Naive thymus-derived CD4-positive, alpha-beta T cell (primary cell): ENCODE data around the gene FAM3B. TPM values are rescaled to one million over a fixed set of nuclear protein-coding genes. Genes with fewer than 3 reads are reported as not detected.

ENCODE experiments used
- ATAC-seq: fragments of 150-1000 bp; cut with Tn5 transposase; 2 replicates; pipeline ENCODE4 v1.10.0; 2021; ENCODE audit warnings: mild to moderate bottlenecking, moderate library complexity
- CTCF ChIA-PET: fragments of 350-600 bp; sonication (Branson Sonifier 250); formaldehyde crosslinking; loops from one replicate; lab custom pipeline; 2021; ENCODE audit warnings: antibody characterized with exemption; lab: Charles Lee
- POLR2A ChIA-PET: fragments of 350-600 bp; sonication (Branson Sonifier 250); formaldehyde crosslinking; loops from one replicate; lab custom pipeline; 2021; ENCODE audit warnings: antibody characterized with exemption, inconsistent platforms; lab: Charles Lee
- DNase-seq, 9 donors: peaks; one replicate each; pipeline versions ENCODE4 v3.0.0 to v3.0.0-alpha.2; 2020 to 2022; ENCODE audit warnings: mixed read lengths in 1 of 9
- H3K27ac ChIP-seq: one replicate; pipeline ENCODE4 v1.7.0; 2013; ENCODE audit warnings: mild to moderate bottlenecking, low read depth, low read length, moderate library complexity
- H3K27me3 ChIP-seq, 2 donors: one replicate each; pipeline ENCODE4 v1.7.0; 2013; ENCODE audit warnings: low read length in 2 of 2, mild to moderate bottlenecking in 2 of 2, moderate library complexity in 2 of 2; ENCODE audit not compliant: control insufficient read depth in 2 of 2, insufficient read depth in 2 of 2
- H3K36me3 ChIP-seq, 3 experiments: 1 replicate in 2 of 3; 2 replicates in 1 of 3; pipeline ENCODE4 v1.7.0; 2013; ENCODE audit warnings: low read length in 3 of 3, mild to moderate bottlenecking in 3 of 3, moderate library complexity in 1 of 3; ENCODE audit not compliant: insufficient read depth in 3 of 3, control insufficient read depth in 2 of 3
- H3K4me1 ChIP-seq, 2 donors: one replicate each; pipeline ENCODE4 v1.7.0; 2013; ENCODE audit warnings: low read length in 2 of 2, mild to moderate bottlenecking in 2 of 2, moderate library complexity in 1 of 2; ENCODE audit not compliant: control insufficient read depth in 2 of 2, insufficient read depth in 2 of 2
- H3K4me3 ChIP-seq: 2 replicates; pipeline ENCODE4 v1.7.0; 2013; ENCODE audit warnings: mild to moderate bottlenecking, low read length
- H3K9me3 ChIP-seq, 3 experiments: 1 replicate in 2 of 3; 2 replicates in 1 of 3; pipeline ENCODE4 v1.7.0; 2013; ENCODE audit warnings: low read length in 3 of 3; ENCODE audit not compliant: control insufficient read depth in 2 of 3
- H3K27ac Mint-ChIP-seq, 9 donors: one replicate each; pipeline ENCODE4 v1.8.0; 2020 to 2022; ENCODE audit warnings: mixed read lengths in 9 of 9, mild to moderate bottlenecking in 8 of 9, moderate library complexity in 5 of 9, inconsistent platforms in 2 of 9
- H3K27me3 Mint-ChIP-seq, 5 donors: one replicate each; pipeline ENCODE4 v1.8.0; 2021 to 2022; ENCODE audit warnings: mixed read lengths in 5 of 5, mild to moderate bottlenecking in 1 of 5
- H3K36me3 Mint-ChIP-seq, 5 donors: one replicate each; pipeline ENCODE4 v1.8.0; 2020 to 2022; ENCODE audit warnings: mixed read lengths in 5 of 5, mild to moderate bottlenecking in 3 of 5, inconsistent platforms in 1 of 5
- H3K4me1 Mint-ChIP-seq, 7 donors: one replicate each; pipeline ENCODE4 v1.8.0; 2020 to 2022; ENCODE audit warnings: mixed read lengths in 7 of 7, mild to moderate bottlenecking in 3 of 7, inconsistent platforms in 1 of 7
- H3K4me3 Mint-ChIP-seq, 10 donors: one replicate each; pipeline ENCODE4 v1.8.0; 2020 to 2022; ENCODE audit warnings: mild to moderate bottlenecking in 10 of 10, mixed read lengths in 10 of 10, moderate library complexity in 6 of 10, inconsistent platforms in 2 of 10
- H3K9me3 Mint-ChIP-seq, 11 donors: one replicate each; pipeline ENCODE4 v1.8.0; 2020 to 2022; ENCODE audit warnings: mixed read lengths in 11 of 11, mild to moderate bottlenecking in 4 of 11, inconsistent platforms in 1 of 11, moderate library complexity in 1 of 11
- intact Hi-C, 2 donors: fragments of 100-400 bp; cut with micrococcal nuclease; formaldehyde crosslinking; loops; one replicate each; pipeline ENCODE4 v1.15.1; 2023
- polyA plus RNA-seq, 2 donors: library from polyadenylated mRNA; unstranded; fragments of 300-500 nt; fragmentation: Illumina TruSeq; gene quantifications; one replicate each; pipeline ENCODE4 v1.2.3, GENCODE V29; 2021
- total RNA-seq, 6 experiments: library from RNA in 5 of 6; stranded (reverse) in 5 of 6; gene quantifications; 1 replicate in 5 of 6; 2 replicates in 1 of 6; pipeline ENCODE4 v1.2.3 and lab custom pipeline; 2021 to 2026

The FAM3B gene
- total and polyA plus RNA-seq, 7 experiments from 2014 or later: not detected

- peaks cover 34 to 71% (median 66%) of the 10 kb centered on the region in 7 donors for H3K4me1 Mint-ChIP-seq
- H3K36me3 Mint-ChIP-seq: peaks cover 13 to 36% (median 26%) of the 10 kb centered on the region in 5 donors
- DNase-seq (no peak), ATAC-seq (peak; percentile 19)
- Histone ChIP-seq H3K36me3 (peaks cover 0 to 25% (median 0%) of the 10 kb centered on the region in 3 experiments), H3K27ac (peak overlapping the region; percentile 96), H3K4me3 (peak overlapping the region; percentile 84), H3K9me3 (no peaks in the 10 kb centered on the region), H3K4me1 (peaks cover 21 to 38% of the 10 kb centered on the region in 2 donors), H3K27me3 (no peaks in the 10 kb centered on the region)
- peaks cover 0 to 8% (median 0%) of the 10 kb centered on the region in 11 donors for H3K9me3 Mint-ChIP-seq
- POLR2A ChIA-PET: interaction anchor here (0.6 to 7.0 kb wide), 8 partner anchors 7 to 462 kb away, joined by 3 to 71 read pairs (median 6); partner anchors contain the start of gene MX1
- peak overlapping the region; percentile 99 to 100 (median 100) for H3K27ac Mint-ChIP-seq
- no peaks in the 10 kb centered on the region for H3K27me3 Mint-ChIP-seq
- peak overlapping the region; percentile 90 to 98 (median 96) for H3K4me3 Mint-ChIP-seq
- intact Hi-C loops: loop anchor here (1.0 to 10.0 kb wide), 8 partner anchors 8 to 652 kb away; partner anchors contain the start of genes MX1 (in 2 of the 2), PRDM15 (in 1 of the 2) and ZBTB21 (in 1 of the 2)
- CTCF ChIA-PET: interaction anchor here (0.7 to 1.3 kb wide), 2 partner anchors 77 to 80 kb away, joined by 3 to 4 read pairs; no protein-coding TSS in a partner anchor
Measured at GRCh38 chr21:41362605-41363369, 46.2 kb downstream of the FAM3B start.

- peaks cover 42 to 80% (median 74%) of the 10 kb centered on the region in 7 donors for H3K4me1 Mint-ChIP-seq
Measured at GRCh38 chr21:41363370-41364270, 47.0 kb downstream of the FAM3B start.

GRCh38 chr21:41364308-41364707, 47.7 kb downstream of the FAM3B start:
- ChIA-PET CTCF (no interaction called here), POLR2A (interaction anchor here (4.3 kb wide), 1 partner anchor 61 kb away, joined by 44 read pairs; the partner anchor contains the start of gene MX1)
- H3K36me3 Mint-ChIP-seq: peaks cover 13 to 40% (median 29%) of the 10 kb centered on the region in 5 donors
- H3K36me3 ChIP-seq: peaks cover 0 to 30% (median 0%) of the 10 kb centered on the region in 3 experiments
- H3K4me3 Mint-ChIP-seq: peak overlapping the region in 9 of 10 donors; percentile 39 to 98 (median 97)
- no peak for ATAC-seq
- no peaks in the 10 kb centered on the region for H3K27me3 ChIP-seq
- intact Hi-C loops: loop anchor here (10.0 kb wide), 3 partner anchors 510 to 650 kb away; partner anchors contain the start of genes PRDM15 (in 1 of the 2) and ZBTB21 (in 1 of the 2)
- no peak for DNase-seq
- H3K9me3 ChIP-seq: no peaks in the 10 kb centered on the region
- H3K9me3 Mint-ChIP-seq: peaks cover 0 to 8% (median 0%) of the 10 kb centered on the region in 11 donors
- H3K27ac Mint-ChIP-seq: peak overlapping the region in 8 of 9 donors; percentile 85 to 100 (median 100)
- peaks cover 42 to 87% (median 81%) of the 10 kb centered on the region in 7 donors for H3K4me1 Mint-ChIP-seq
- peaks cover 27 to 50% of the 10 kb centered on the region in 2 donors for H3K4me1 ChIP-seq
- H3K27me3 Mint-ChIP-seq: no peaks in the 10 kb centered on the region
- peak overlapping the region; percentile 96 for H3K27ac ChIP-seq
- peak overlapping the region; percentile 84 for H3K4me3 ChIP-seq

More at GRCh38 chr21:41363370-41364270, 47.0 kb downstream of the FAM3B start:
- no peak for ATAC-seq
- Mint-ChIP-seq H3K9me3 (peaks cover 0 to 8% (median 0%) of the 10 kb centered on the region in 11 donors), H3K36me3 (peaks cover 13 to 40% (median 29%) of the 10 kb centered on the region in 5 donors), H3K4me3 (peak overlapping the region; percentile 90 to 98 (median 96)), H3K27ac (peak overlapping the region; percentile 99 to 100 (median 100)), H3K27me3 (no peaks in the 10 kb centered on the region)
- peak overlapping the region; percentile 96 for H3K27ac ChIP-seq
- peaks cover 0 to 30% (median 0%) of the 10 kb centered on the region in 3 experiments for H3K36me3 ChIP-seq
- H3K4me3 ChIP-seq: peak overlapping the region; percentile 84
- intact Hi-C loops: loop anchor here (10.0 kb wide), 3 partner anchors 511 to 651 kb away; partner anchors contain the start of genes PRDM15 (in 1 of the 2) and ZBTB21 (in 1 of the 2)
- ChIA-PET CTCF (interaction anchor here (0.7 to 1.3 kb wide), 2 partner anchors 78 to 80 kb away, joined by 3 to 4 read pairs; no protein-coding TSS in a partner anchor), POLR2A (interaction anchor here (0.7 to 7.0 kb wide), 5 partner anchors 7 to 62 kb away, joined by 3 to 71 read pairs (median 13); partner anchors contain the start of gene MX1)
- H3K9me3 ChIP-seq: no peaks in the 10 kb centered on the region
- DNase-seq: no peak
- no peaks in the 10 kb centered on the region for H3K27me3 ChIP-seq
- peaks cover 21 to 43% of the 10 kb centered on the region in 2 donors for H3K4me1 ChIP-seq

GRCh38 chr21:41365377-41366107, 48.9 kb downstream of the FAM3B start:
- H3K27ac ChIP-seq: peak overlapping the region; percentile 31
- intact Hi-C loops: loop anchor here (10.0 kb wide), 3 partner anchors 509 to 649 kb away; partner anchors contain the start of genes PRDM15 (in 1 of the 2) and ZBTB21 (in 1 of the 2)

GRCh38 chr21:41366522-41367151, 50.0 kb downstream of the FAM3B start:
- Mint-ChIP-seq H3K27ac (peak overlapping the region; percentile 39 to 100 (median 96)), H3K4me1 (peaks cover 58 to 95% (median 88%) of the 10 kb centered on the region in 7 donors), H3K36me3 (peaks cover 13 to 55% (median 38%) of the 10 kb centered on the region in 5 donors), H3K9me3 (peaks cover 0 to 8% (median 0%) of the 10 kb centered on the region in 11 donors), H3K4me3 (peak overlapping the region in 3 of 10 donors; percentile 31 to 66 (median 33)), H3K27me3 (no peaks in the 10 kb centered on the region)
- POLR2A ChIA-PET: interaction anchor here (6.6 to 7.7 kb wide), 2 partner anchors 7 to 58 kb away, joined by 71 to 82 read pairs; partner anchors contain the start of genes MX1 and MX2
- Histone ChIP-seq H3K27ac (peak overlapping the region; percentile 15), H3K36me3 (peaks cover 0 to 30% (median 0%) of the 10 kb centered on the region in 3 experiments), H3K27me3 (no peaks in the 10 kb centered on the region), H3K4me3 (no peak overlapping the region), H3K9me3 (no peaks in the 10 kb centered on the region), H3K4me1 (peaks cover 36 to 52% of the 10 kb centered on the region in 2 donors)
- ATAC-seq: peak; percentile 12
- CTCF ChIA-PET: no interaction called here
- intact Hi-C loops: loop anchor here (10.0 kb wide), 3 partner anchors 508 to 648 kb away; partner anchors contain the start of genes PRDM15 (in 1 of the 2) and ZBTB21 (in 1 of the 2)
- no peak for DNase-seq

More at GRCh38 chr21:41365377-41366107, 48.9 kb downstream of the FAM3B start:
- Mint-ChIP-seq H3K4me3 (peak overlapping the region in 9 of 10 donors; percentile 27 to 98 (median 72)), H3K9me3 (peaks cover 0 to 8% (median 0%) of the 10 kb centered on the region in 11 donors), H3K4me1 (peaks cover 51 to 95% (median 87%) of the 10 kb centered on the region in 7 donors), H3K36me3 (peaks cover 13 to 48% (median 35%) of the 10 kb centered on the region in 5 donors), H3K27me3 (no peaks in the 10 kb centered on the region), H3K27ac (peak overlapping the region in 8 of 9 donors; percentile 60 to 100 (median 98))
- CTCF ChIA-PET: no interaction called here
- Histone ChIP-seq H3K9me3 (no peaks in the 10 kb centered on the region), H3K27me3 (no peaks in the 10 kb centered on the region), H3K4me3 (no peak overlapping the region), H3K4me1 (peaks cover 33 to 51% of the 10 kb centered on the region in 2 donors), H3K36me3 (peaks cover 0 to 30% (median 0%) of the 10 kb centered on the region in 3 experiments)
- no peak for ATAC-seq
- POLR2A ChIA-PET: interaction anchor here (7.7 kb wide), 1 partner anchor 59 kb away, joined by 82 read pairs; the partner anchor contains the start of gene MX1
- DNase-seq: no peak
